ENCODE measurements around the gene TAF11L7. TPM values are rescaled to one million over a fixed set of nuclear protein-coding genes. Genes with fewer than 3 reads are reported as not detected.
"Not testable (repeated sequence)": the region's sequence is repeated elsewhere in the genome, so short reads cannot be mapped to it uniquely, and the experiment has no call there.

Gene TAF11L7
- not detected in 2 replicates for total RNA-seq
- not detected in 2 replicates for polyA plus RNA-seq

DNA sequence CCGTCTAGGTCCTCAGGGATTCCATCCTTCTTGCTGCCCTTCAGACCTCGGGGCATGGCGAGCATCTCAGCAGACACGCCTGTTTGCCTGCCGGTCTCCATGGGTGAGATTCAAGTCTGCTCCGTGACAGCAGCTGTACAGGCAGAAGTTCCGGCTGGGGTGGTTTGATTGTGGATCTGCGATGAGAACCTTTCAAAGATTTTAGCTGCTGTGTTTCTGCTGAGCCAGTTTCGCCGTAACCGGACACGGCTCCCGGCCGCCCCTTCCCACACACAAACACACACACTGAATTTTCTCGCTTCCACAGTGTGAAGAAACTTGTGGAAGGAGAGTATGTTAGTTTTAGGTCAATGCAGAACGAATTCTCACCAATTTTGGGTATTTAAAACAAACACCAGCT is at the start of gene TAF11L7:
TSS of gene TAF11L7 (minus strand) at position 101 of the 400 bp plus-strand sequence.
- not testable (repeated sequence) for DNase-seq (ENCODE audit: low read depth in 1 of 2, low spot score in 1 of 2); H3K4me1 ChIP-seq (ENCODE audit: low read depth); H3K4me3 ChIP-seq; H3K9me3 ChIP-seq (ENCODE audit: low read depth); H3K36me3 ChIP-seq; H3K27me3 ChIP-seq; H3K27ac ChIP-seq

- Histone ChIP-seq H3K27ac (no peak within 1 kb of the TSS), H3K27me3 (no peaks in the 10 kb centered on the region), H3K4me3 (no peak within 1 kb of the TSS), H3K9me3 (ENCODE audit: low read depth) (no peaks in the 10 kb centered on the region), H3K4me1 (ENCODE audit: low read depth) (no peaks in the 10 kb centered on the region), H3K36me3 (no peaks in the 10 kb centered on the region)
- no peak for DNase-seq (ENCODE audit: low read depth in 1 of 2, low spot score in 1 of 2)
- TF ChIP-seq, protein P1, sequence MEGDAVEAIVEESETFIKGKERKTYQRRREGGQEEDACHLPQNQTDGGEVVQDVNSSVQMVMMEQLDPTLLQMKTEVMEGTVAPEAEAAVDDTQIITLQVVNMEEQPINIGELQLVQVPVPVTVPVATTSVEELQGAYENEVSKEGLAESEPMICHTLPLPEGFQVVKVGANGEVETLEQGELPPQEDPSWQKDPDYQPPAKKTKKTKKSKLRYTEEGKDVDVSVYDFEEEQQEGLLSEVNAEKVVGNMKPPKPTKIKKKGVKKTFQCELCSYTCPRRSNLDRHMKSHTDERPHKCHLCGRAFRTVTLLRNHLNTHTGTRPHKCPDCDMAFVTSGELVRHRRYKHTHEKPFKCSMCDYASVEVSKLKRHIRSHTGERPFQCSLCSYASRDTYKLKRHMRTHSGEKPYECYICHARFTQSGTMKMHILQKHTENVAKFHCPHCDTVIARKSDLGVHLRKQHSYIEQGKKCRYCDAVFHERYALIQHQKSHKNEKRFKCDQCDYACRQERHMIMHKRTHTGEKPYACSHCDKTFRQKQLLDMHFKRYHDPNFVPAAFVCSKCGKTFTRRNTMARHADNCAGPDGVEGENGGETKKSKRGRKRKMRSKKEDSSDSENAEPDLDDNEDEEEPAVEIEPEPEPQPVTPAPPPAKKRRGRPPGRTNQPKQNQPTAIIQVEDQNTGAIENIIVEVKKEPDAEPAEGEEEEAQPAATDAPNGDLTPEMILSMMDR (IDR thresholded peaks at IDR 0.05; ENCODE audit: low read depth, low read length): no peak
Observed at GRCh38 chr5:17634160-17634559, 48.6 kb upstream of the TAF11L7 start, which contains the start of gene TAF11L14. TSS of gene TAF11L14 (plus strand) at chr5:17634460.

DNA sequence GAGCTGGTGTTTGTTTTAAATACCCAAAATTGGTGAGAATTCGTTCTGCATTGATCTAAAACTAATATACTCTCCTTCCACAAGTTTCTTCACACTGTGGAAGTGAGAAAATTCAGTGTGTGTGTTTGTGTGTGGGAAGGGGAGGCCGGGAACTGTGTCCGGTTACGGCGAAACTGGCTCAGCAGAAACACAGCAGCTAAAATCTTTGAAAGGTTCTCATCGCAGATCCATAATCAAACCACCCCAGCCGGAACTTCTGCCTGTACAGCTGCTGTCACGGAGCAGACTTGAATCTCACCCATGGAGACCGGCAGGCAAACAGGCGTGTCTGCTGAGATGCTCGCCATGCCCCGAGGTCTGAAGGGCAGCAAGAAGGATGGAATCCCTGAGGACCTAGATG is 46.2 kb upstream of the TAF11L7 start, which contains the start of gene TAF11L13:
TSS of gene TAF11L13 (plus strand) at position 301 of the 400 bp plus-strand sequence.
- DNase-seq (ENCODE audit: low read depth in 1 of 2, low spot score in 1 of 2); H3K36me3 ChIP-seq; H3K27me3 ChIP-seq; H3K4me3 ChIP-seq; H3K9me3 ChIP-seq (ENCODE audit: low read depth); H3K27ac ChIP-seq; H3K4me1 ChIP-seq (ENCODE audit: low read depth): not testable (repeated sequence)

GRCh38 chr5:17625686-17626085 is 40.1 kb upstream of the TAF11L7 start:
- no peaks in the 10 kb centered on the region for H3K36me3 ChIP-seq
- H3K27ac ChIP-seq: no peak overlapping the region
- H3K9me3 ChIP-seq (ENCODE audit: low read depth): no peaks in the 10 kb centered on the region
- H3K4me3 ChIP-seq: no peak overlapping the region
- TF ChIP-seq, protein P1 (IDR thresholded peaks at IDR 0.05; ENCODE audit: low read depth, low read length): no peak
- H3K4me1 ChIP-seq (ENCODE audit: low read depth): no peaks in the 10 kb centered on the region
- DNase-seq (ENCODE audit: low read depth in 1 of 2, low spot score in 1 of 2): no peak
- H3K27me3 ChIP-seq: no peaks in the 10 kb centered on the region

GRCh38 chr5:17620627-17621026 is 35.1 kb upstream of the TAF11L7 start:
- no peak overlapping the region for H3K27ac ChIP-seq
- no peak for DNase-seq (ENCODE audit: low read depth in 1 of 2, low spot score in 1 of 2)
- TF ChIP-seq, protein P1 (IDR thresholded peaks at IDR 0.05; ENCODE audit: low read depth, low read length): no peak
- no peak overlapping the region for H3K4me3 ChIP-seq
- H3K4me1 ChIP-seq (ENCODE audit: low read depth): no peaks in the 10 kb centered on the region
- no peaks in the 10 kb centered on the region for H3K27me3 ChIP-seq
- H3K9me3 ChIP-seq (ENCODE audit: low read depth): no peaks in the 10 kb centered on the region
- H3K36me3 ChIP-seq: no peaks in the 10 kb centered on the region

DNA sequence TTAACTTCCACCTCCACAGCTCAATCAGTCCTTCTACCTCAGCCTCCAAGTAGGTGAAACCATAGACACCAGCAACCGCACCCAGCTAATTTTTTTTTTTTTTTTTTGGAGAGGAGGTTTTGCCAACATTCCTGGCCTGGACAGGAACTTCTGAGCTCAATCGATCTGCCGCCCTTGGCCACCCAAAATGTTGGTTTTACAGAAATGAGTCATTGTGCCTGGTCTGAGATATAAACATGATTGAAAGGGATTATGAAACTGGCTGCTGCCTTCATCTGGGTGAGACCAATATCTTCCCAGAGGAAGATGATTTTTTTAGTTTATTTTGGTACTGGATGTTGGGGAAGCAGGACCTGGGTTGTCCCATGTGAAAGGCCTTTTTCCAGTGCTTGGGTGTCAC is 33.8 kb upstream of the TAF11L7 start:
- H3K4me1 ChIP-seq (ENCODE audit: low read depth): no peaks in the 10 kb centered on the region
- no peaks in the 10 kb centered on the region for H3K36me3 ChIP-seq
- TF ChIP-seq, protein P1 (IDR thresholded peaks at IDR 0.05; ENCODE audit: low read depth, low read length): no peak
- no peak for DNase-seq (ENCODE audit: low read depth in 1 of 2, low spot score in 1 of 2)
- no peak overlapping the region for H3K27ac ChIP-seq
- no peaks in the 10 kb centered on the region for H3K9me3 ChIP-seq (ENCODE audit: low read depth)
- H3K4me3 ChIP-seq: no peak overlapping the region
- no peaks in the 10 kb centered on the region for H3K27me3 ChIP-seq
